GM12878 (cell line): Measurements from ENCODE around the gene DNAAF2. TPM values are rescaled to one million over a fixed set of nuclear protein-coding genes. Genes with fewer than 3 reads are reported as not detected.

Source experiments
- ATAC-seq: fragments of 200-7000 bp; cut with Tn5 transposase; 3 replicates; pipeline ENCODE4 v1.9.1; 2020; ENCODE audit warnings: mild to moderate bottlenecking, moderate library complexity
- BruUV-seq: library from RNA; stranded (reverse); fragments of 400-500 nt; replicated peaks from 2 replicates; lab custom pipeline; 2021; lab: Mats Ljungman, UMichigan
- CTCF ChIA-PET: fragments of 300-600 bp; sonication (Branson Sonifier 250); formaldehyde crosslinking; extraction: SDS; loops from one replicate; lab custom pipeline; 2021; ENCODE audit warnings: inconsistent platforms; lab: Yijun Ruan, JAX
- POLR2A ChIA-PET: fragments of 350-600 bp; formaldehyde crosslinking; extraction: SDS; loops from one replicate; lab custom pipeline; 2021; ENCODE audit warnings: inconsistent platforms; lab: Charles Lee
- RAD21 ChIA-PET: fragments of 300-600 bp; sonication (Branson Sonifier 250); formaldehyde crosslinking; loops from one replicate; lab custom pipeline; 2023; ENCODE audit warnings: antibody characterized with exemption; ENCODE audit not compliant: unreplicated experiment; lab: Charles Lee
- SMC1A ChIA-PET: fragments of 300-600 bp; sonication (Branson Sonifier 250); formaldehyde crosslinking; loops from one replicate; lab custom pipeline; 2023; ENCODE audit not compliant: unreplicated experiment, uncharacterized antibody; lab: Charles Lee
- DNase-seq: peaks from one replicate; pipeline ENCODE4 v3.0.0-alpha.2; 2011; ENCODE audit warnings: low read depth, low spot score
- FAIRE-seq: peaks from 3 replicates; lab custom pipeline; 2011; peaks lifted over from hg19 to GRCh38; lab: Jason Lieb, UNC
- H2AFZ ChIP-seq: 2 replicates; pipeline ENCODE4 v1.6.0; 2011; ENCODE audit warnings: low read depth, low read length, control low read depth; ENCODE audit not compliant: control insufficient read depth
- H3K27ac ChIP-seq: 2 replicates; pipeline ENCODE4 v1.5.1; 2011; ENCODE audit warnings: control low read depth; ENCODE audit not compliant: control insufficient read depth, insufficient read depth
- H3K27me3 ChIP-seq, 2 experiments: replicated peaks in 1 of 2; 2 replicates each; pipeline versions ENCODE4 v1.6.0 to v1.6.1; 2011; ENCODE audit warnings: low read length in 1 of 2; ENCODE audit not compliant: control insufficient read depth in 2 of 2, insufficient read depth in 2 of 2
- H3K36me3 ChIP-seq, 2 experiments: 2 replicates each; pipeline ENCODE4 v1.5.1; 2011; ENCODE audit warnings: low read length in 1 of 2; ENCODE audit not compliant: control insufficient read depth in 2 of 2, insufficient read depth in 2 of 2
- H3K4me1 ChIP-seq: 2 replicates; pipeline ENCODE4 v1.6.1; 2011; ENCODE audit warnings: mild to moderate bottlenecking, low read length, moderate library complexity, mixed read lengths; ENCODE audit not compliant: control insufficient read depth, insufficient read depth
- H3K4me2 ChIP-seq: 2 replicates; pipeline ENCODE4 v1.6.0; 2011; ENCODE audit warnings: control low read depth; ENCODE audit not compliant: control insufficient read depth, insufficient read depth
- H3K4me3 ChIP-seq: fragments of 200-600 bp; sonication (generic); 2 replicates; pipeline ENCODE4 v1.5.1; 2016
- H3K79me2 ChIP-seq: 2 replicates; pipeline ENCODE4 v1.6.0; 2011; ENCODE audit warnings: low read length; ENCODE audit not compliant: control insufficient read depth, insufficient read depth
- H3K9ac ChIP-seq: 2 replicates; pipeline ENCODE4 v1.8.0; 2011; ENCODE audit warnings: low read length, control low read depth, mixed read lengths; ENCODE audit not compliant: control insufficient read depth, insufficient read depth
- H3K9me3 ChIP-seq: replicated peaks from 3 replicates; pipeline ENCODE4 v1.5.1; 2011; ENCODE audit warnings: mild to moderate bottlenecking, low read length; ENCODE audit not compliant: control insufficient read depth, insufficient read depth
- H4K20me1 ChIP-seq: 2 replicates; pipeline ENCODE4 v1.6.0; 2011; ENCODE audit not compliant: control insufficient read depth, insufficient read depth
- ATF3 ChIP-seq: IDR thresholded peaks from 2 replicates; pipeline ENCODE4 v1.6.1; 2011; ENCODE audit warnings: low read depth, mild to moderate bottlenecking, low read length, moderate library complexity, borderline replicate concordance; ENCODE audit errors: extremely low read depth
- CEBPB ChIP-seq, 2 experiments: fragments of 150-350 bp in 1 of 2; IDR thresholded peaks; 2 replicates each; pipeline ENCODE4 v1.6.1; 2012 to 2014; ENCODE audit warnings: low read depth in 2 of 2, low read length in 2 of 2, borderline replicate concordance in 1 of 2, inconsistent platforms in 1 of 2
- DPF2 ChIP-seq: fragments of 450-650 bp; IDR thresholded peaks from 2 replicates; pipeline ENCODE4 v1.6.1; 2017; ENCODE audit warnings: mild to moderate bottlenecking
- E2F8 ChIP-seq: fragments of 450-650 bp; IDR thresholded peaks from 2 replicates; pipeline ENCODE4 v1.6.1; 2018; ENCODE audit warnings: mild to moderate bottlenecking, low read depth, moderate library complexity; ENCODE audit not compliant: partially characterized antibody
- GATAD2B ChIP-seq: fragments of 450-650 bp; conservative IDR thresholded peaks from 2 replicates; pipeline ENCODE4 v1.6.1; 2017; ENCODE audit warnings: low read depth, mild to moderate bottlenecking, moderate library complexity
- IKZF1 ChIP-seq: fragments of 450-650 bp; conservative IDR thresholded peaks from 2 replicates; pipeline ENCODE4 v1.6.1; 2017; ENCODE audit warnings: antibody characterized with exemption, mild to moderate bottlenecking
- JUND ChIP-seq: IDR thresholded peaks from 2 replicates; pipeline ENCODE4 v1.6.1; 2012; ENCODE audit warnings: low read depth, mild to moderate bottlenecking, low read length, improper control_type of control experiment, moderate library complexity
- MEF2A ChIP-seq: IDR thresholded peaks from 2 replicates; pipeline ENCODE4 v1.6.1; 2011; ENCODE audit warnings: low read depth, mild to moderate bottlenecking, low read length, moderate library complexity; ENCODE audit not compliant: insufficient read depth
- NR2F1 ChIP-seq: fragments of 450-650 bp; conservative IDR thresholded peaks from 2 replicates; pipeline ENCODE4 v1.6.1; 2017; ENCODE audit warnings: mild to moderate bottlenecking
- NRF1 ChIP-seq: conservative IDR thresholded peaks from 2 replicates; pipeline ENCODE4 v1.6.1; 2011; ENCODE audit warnings: mild to moderate bottlenecking, low read depth, low read length, improper control_type of control experiment
- POLR2AphosphoS5 ChIP-seq: IDR thresholded peaks from 2 replicates; pipeline ENCODE4 v1.6.1; 2011; ENCODE audit warnings: mild to moderate bottlenecking, low read length, inconsistent platforms
- SMAD1 ChIP-seq: fragments of 450-650 bp; IDR thresholded peaks from 2 replicates; pipeline ENCODE4 v1.6.1; 2018; ENCODE audit warnings: mild to moderate bottlenecking, low read depth; ENCODE audit not compliant: partially characterized antibody
- WGBS: methylation state at CpG from one replicate; pipeline ENCODE4 v1.1.6; 2016; ENCODE audit warnings: low lambda C conversion rate; ENCODE audit not compliant: insufficient replicate concordance, insufficient coverage; ENCODE audit errors: missing lambda C conversion rate; 5-methylcytosine and 5-hydroxymethylcytosine counted together
- in situ Hi-C: fragments of 300-500 bp; cut with MboI; formaldehyde crosslinking; loops from 9 replicates; pipeline ENCODE4 v1.14.3; 2018; ENCODE audit warnings: mixed read lengths
- intact Hi-C: fragments of 100-400 bp; cut with micrococcal nuclease; formaldehyde crosslinking; loops from one replicate; pipeline ENCODE4 v1.14.2; 2022; ENCODE audit not compliant: unreplicated experiment
- polyA plus RNA-seq, 11 experiments: library from polyadenylated mRNA; depleted of rRNA in 4 of 11; unstranded in 6 of 11; stranded (reverse) in 5 of 11; fragments of >200 nt; fragmentation: Nextera tagmentation in 4 of 11; fragmentation: Illumina TruSeq in 1 of 11; extraction: Ambion mirVana in 4 of 11; extraction: Trizol in 1 of 11; gene quantifications; 1 replicate in 1 of 11; 2 replicates in 10 of 11; pipeline versions ENCODE4 v1.2.1 to v1.2.3, GENCODE V29; 2011 to 2016; ENCODE audit warnings: inconsistent platforms in 2 of 11, missing spikeins in 2 of 11, low read depth in 1 of 11
- total RNA-seq, 4 experiments: library from RNA; depleted of rRNA in 3 of 4; stranded (reverse); fragments of >200 nt in 3 of 4; fragmentation: Illumina TruSeq in 1 of 4; extraction: Trizol in 1 of 4; gene quantifications; 2 replicates each; pipeline versions ENCODE4 v1.2.1 to v1.2.3, GENCODE V29; 2013 to 2021

DNAAF2 gene
- total and polyA plus RNA-seq, 10 of the 15 experiments (the other 5 are each of a cell fraction or from before 2014, with no cell fraction given): 5.7 to 24.7 (median 10.8) TPM

GRCh38 chr14:49586673-49587460 is 48.2 kb downstream of the DNAAF2 start (continued):
- TF ChIP-seq ATF3 (0 out of 2 replicates have a peak, but pooled peaks have one; percentile 25), IKZF1 (peak; percentile 63), GATAD2B (peak; percentile 70; the same call in 1 of the 2 replicates), MEF2A (0 out of 2 replicates have a peak, but pooled peaks have one; percentile 7), JUND (no peak)

GRCh38 chr14:49585803-49586672 is 49.0 kb downstream of the DNAAF2 start, which contains the start of gene RPS29:
RPS29 (minus strand) TSS chr14:49586380; CDS start chr14:49586346, 34 bp downstream.
- FAIRE-seq (peak; percentile 97), DNase-seq (peak; percentile 99), ATAC-seq (peak; percentile 84)
- ChIA-PET RAD21 (interaction anchor here (0.7 to 4.2 kb wide), 10 partner anchors 10 to 277 kb away, joined by 3 to 27 read pairs (median 10); partner anchors contain the start of genes LRR1, MGAT2 and RPL36AL), CTCF (interaction anchor here (0.6 to 5.6 kb wide), 16 partner anchors 11 to 1064 kb away, joined by 3 to 75 read pairs (median 4); partner anchors contain the start of genes LRR1, MGAT2, POLE2 and RPL36AL), SMC1A (interaction anchor here (0.8 to 2.8 kb wide), 13 partner anchors 9 to 266 kb away, joined by 3 to 12 read pairs (median 5); partner anchors contain the start of genes LRR1, MGAT2, NEMF and RPL36AL), POLR2A (interaction anchor here (0.6 to 5.4 kb wide), 13 partner anchors 11 to 290 kb away, joined by 3 to 62 read pairs (median 5); partner anchors contain the start of genes KLHDC2, LRR1, MGAT2 and RPL36AL)
- in situ Hi-C loops: no loop called here
- Histone ChIP-seq H3K27ac (peak within 1 kb of the TSS; percentile 99), H3K4me2 (peak within 1 kb of the TSS; percentile 76), H3K9ac (peak within 1 kb of the TSS; percentile 99), H3K79me2 (peaks cover 52% of the 10 kb centered on the region), H3K36me3 (peaks cover 2 to 13% of the 10 kb centered on the region in 2 experiments; a peak in 2 of 4 replicates), H2AFZ (peak within 1 kb of the TSS; percentile 77), H3K4me3 (peak within 1 kb of the TSS; percentile 90), H3K4me1 (no peaks in the 10 kb centered on the region), H3K9me3 (no peaks in the 10 kb centered on the region), H3K27me3 (no peaks in the 10 kb centered on the region), H4K20me1 (peaks cover 4% of the 10 kb centered on the region; the same call in 1 of the 2 replicates)
- intact Hi-C loops: loop anchor here (1.0 to 5.0 kb wide), 4 partner anchors 12 to 124 kb away; partner anchors contain the start of genes DNAAF2, LRR1, MGAT2 and RPL36AL
- no TSS peak for BruUV-seq
- WGBS: under 1% methylated on average over 54 of the region's 55 CpGs
- peak; percentile 87 for TF ChIP-seq DPF2
- no peak for TF ChIP-seq CEBPB (IDR thresholded peaks at IDR 0.05; ENCODE audit: borderline replicate concordance in 1 of 2, low read depth in 2 of 2, low read length in 2 of 2)
- peak; percentile 88 for TF ChIP-seq NRF1
- TF ChIP-seq E2F8: no peak
- peak; percentile 74; the same call in 1 of the 2 replicates for TF ChIP-seq NR2F1
- TF ChIP-seq POLR2AphosphoS5: peak; percentile 99
- TF ChIP-seq SMAD1: peak; percentile 84
